Mesothelial cell of epicardium (in vitro differentiated cells): ENCODE measurements around the gene SULF2. TPM values are rescaled to one million over a fixed set of nuclear protein-coding genes. Genes with fewer than 3 reads are reported as not detected.
A peak's percentile ranks its signal among the peaks of the same experiment; 100 is the strongest.

Source experiments
- DNase-seq, 2 experiments: peaks; one replicate each; pipeline ENCODE4 v3.0.0; 2021; ENCODE audit warnings: low spot score in 2 of 2; ENCODE audit not compliant: unreplicated experiment in 2 of 2
- H3K27ac Mint-ChIP-seq: 2 replicates; pipeline ENCODE4 v1.8.0; 2021; ENCODE audit warnings: mixed read lengths
- H3K27me3 Mint-ChIP-seq: 2 replicates; pipeline ENCODE4 v1.8.0; 2021; ENCODE audit warnings: low read depth, mixed read lengths
- H3K36me3 Mint-ChIP-seq: 2 replicates; pipeline ENCODE4 v1.8.0; 2021; ENCODE audit warnings: mixed read lengths
- H3K4me1 Mint-ChIP-seq: 2 replicates; pipeline ENCODE4 v1.8.0; 2021; ENCODE audit warnings: mixed read lengths
- H3K4me3 Mint-ChIP-seq: 2 replicates; pipeline ENCODE4 v1.8.0; 2021; ENCODE audit warnings: mild to moderate bottlenecking, moderate library complexity, mixed read lengths
- H3K9me3 Mint-ChIP-seq: 2 replicates; pipeline ENCODE4 v1.8.0; 2021; ENCODE audit warnings: mixed read lengths
- CTCF ChIP-seq: fragments of 200-600 bp; sonication (generic); IDR thresholded peaks from one replicate; pipeline ENCODE4 v1.5.0; 2021; ENCODE audit warnings: antibody characterized with exemption; ENCODE audit not compliant: unreplicated experiment
- total RNA-seq: library from RNA; stranded (reverse); gene quantifications from 3 replicates; pipeline ENCODE4 v1.2.1, GENCODE V29; 2021

SULF2 gene
- total RNA-seq, 1 donor from 2014 or later, result 77.0 TPM

- H3K27me3 Mint-ChIP-seq, result peaks cover 4% of the 10 kb centered on the region
- peak overlapping the region; percentile 68 for H3K27ac Mint-ChIP-seq
- H3K4me1 Mint-ChIP-seq, result peaks cover 31% of the 10 kb centered on the region
These were observed 19.3 kb downstream of the SULF2 start for GRCh38 chr20:47765691-47766594.

GRCh38 chr20:47765271-47765670 is 20.0 kb downstream of the SULF2 start:
- Mint-ChIP-seq H3K27ac (no peak overlapping the region), H3K27me3 (peaks cover 4% of the 10 kb centered on the region), H3K4me3 (no peak overlapping the region), H3K4me1 (peaks cover 31% of the 10 kb centered on the region), H3K9me3 (peaks cover 2% of the 10 kb centered on the region), H3K36me3 (peaks cover 11% of the 10 kb centered on the region)
- no peak for TF ChIP-seq CTCF
- no peak for DNase-seq

More at GRCh38 chr20:47765691-47766594, 19.3 kb downstream of the SULF2 start:
- no peak for TF ChIP-seq CTCF
- DNase-seq, result no peak
- Mint-ChIP-seq H3K36me3 (peaks cover 17% of the 10 kb centered on the region), H3K9me3 (peaks cover 5% of the 10 kb centered on the region), H3K4me3 (no peak overlapping the region)

- Mint-ChIP-seq H3K4me1 (peaks cover 31% of the 10 kb centered on the region), H3K9me3 (no peaks in the 10 kb centered on the region), H3K4me3 (no peak overlapping the region), H3K27ac (no peak overlapping the region), H3K36me3 (peaks cover 4% of the 10 kb centered on the region), H3K27me3 (peaks cover 4% of the 10 kb centered on the region)
- no peak for TF ChIP-seq CTCF
- DNase-seq, result no peak
These were observed 21.0 kb downstream of the SULF2 start for GRCh38 chr20:47764154-47764733.

GRCh38 chr20:47762699-47763268 is 22.5 kb downstream of the SULF2 start:
- TF ChIP-seq CTCF, result no peak
- Mint-ChIP-seq H3K4me1 (peaks cover 27% of the 10 kb centered on the region), H3K27me3 (peaks cover 4% of the 10 kb centered on the region), H3K4me3 (no peak overlapping the region), H3K36me3 (no peaks in the 10 kb centered on the region), H3K27ac (no peak overlapping the region), H3K9me3 (no peaks in the 10 kb centered on the region)
- DNase-seq, result no peak

- no peak overlapping the region for H3K27ac Mint-ChIP-seq
- H3K4me1 Mint-ChIP-seq, result peaks cover 23% of the 10 kb centered on the region
- DNase-seq, result no peak
- no peaks in the 10 kb centered on the region for H3K9me3 Mint-ChIP-seq
- no peak for TF ChIP-seq CTCF
- H3K36me3 Mint-ChIP-seq, result peaks cover 1% of the 10 kb centered on the region
- peaks cover 4% of the 10 kb centered on the region for H3K27me3 Mint-ChIP-seq
- H3K4me3 Mint-ChIP-seq, result no peak overlapping the region
These were observed 23.7 kb downstream of the SULF2 start for GRCh38 chr20:47761482-47762047.
